GM12891 (cell line): ENCODE results near the gene ATN1.

Source experiments
- POLR2A ChIP-seq: IDR thresholded peaks from 2 replicates; pipeline ENCODE4 v1.6.1; 2011; ENCODE audit warnings: low read depth, low read length, control low read depth
- POLR2AphosphoS5 ChIP-seq: IDR thresholded peaks from 2 replicates; pipeline ENCODE4 v1.6.1; 2011; ENCODE audit warnings: low read depth, low read length, control low read depth

DNA sequence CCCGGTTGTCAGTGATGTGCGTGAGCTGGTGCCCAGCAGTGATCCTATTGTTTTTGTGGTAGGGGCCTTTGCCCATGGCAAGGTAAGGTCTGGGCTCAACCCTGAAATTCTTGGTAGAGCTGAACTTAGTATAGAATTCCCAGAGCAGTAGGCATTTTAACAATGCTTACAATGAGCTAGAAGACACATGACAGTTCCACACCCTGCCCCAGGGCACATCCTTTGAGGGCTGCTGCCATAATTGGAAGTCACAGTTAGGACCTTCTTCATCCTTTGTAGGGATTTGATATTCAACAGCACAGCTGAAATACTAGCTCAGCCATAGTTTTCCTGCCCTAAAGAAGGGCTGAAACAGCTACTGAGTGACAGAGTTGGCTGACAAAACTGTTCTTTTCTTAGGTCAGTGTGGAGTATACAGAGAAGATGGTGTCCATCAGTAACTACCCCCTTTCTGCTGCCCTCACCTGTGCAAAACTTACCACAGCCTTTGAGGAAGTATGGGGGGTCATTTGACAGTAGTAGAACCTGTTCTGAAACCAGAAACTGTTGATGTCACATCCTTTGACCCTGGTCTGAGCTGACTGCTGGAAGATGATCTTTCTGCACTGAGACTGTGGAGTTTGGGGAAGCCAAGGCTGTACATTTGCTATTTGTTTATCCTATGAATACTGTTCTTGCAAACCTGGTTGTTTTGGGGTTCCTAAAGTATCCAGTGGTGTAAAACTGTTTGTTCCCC is 47.7 kb downstream of the ATN1 start:
- TF ChIP-seq POLR2AphosphoS5: no peak
- TF ChIP-seq POLR2A: 0 out of 2 replicates have a peak, but pooled peaks have one; percentile 37
